ENCODE measurements around the gene MX1.

GRCh38 chr21:41438425-41439113 lies 12.5 kb downstream of the MX1 start:
- TF ChIP-seq, protein P1, sequence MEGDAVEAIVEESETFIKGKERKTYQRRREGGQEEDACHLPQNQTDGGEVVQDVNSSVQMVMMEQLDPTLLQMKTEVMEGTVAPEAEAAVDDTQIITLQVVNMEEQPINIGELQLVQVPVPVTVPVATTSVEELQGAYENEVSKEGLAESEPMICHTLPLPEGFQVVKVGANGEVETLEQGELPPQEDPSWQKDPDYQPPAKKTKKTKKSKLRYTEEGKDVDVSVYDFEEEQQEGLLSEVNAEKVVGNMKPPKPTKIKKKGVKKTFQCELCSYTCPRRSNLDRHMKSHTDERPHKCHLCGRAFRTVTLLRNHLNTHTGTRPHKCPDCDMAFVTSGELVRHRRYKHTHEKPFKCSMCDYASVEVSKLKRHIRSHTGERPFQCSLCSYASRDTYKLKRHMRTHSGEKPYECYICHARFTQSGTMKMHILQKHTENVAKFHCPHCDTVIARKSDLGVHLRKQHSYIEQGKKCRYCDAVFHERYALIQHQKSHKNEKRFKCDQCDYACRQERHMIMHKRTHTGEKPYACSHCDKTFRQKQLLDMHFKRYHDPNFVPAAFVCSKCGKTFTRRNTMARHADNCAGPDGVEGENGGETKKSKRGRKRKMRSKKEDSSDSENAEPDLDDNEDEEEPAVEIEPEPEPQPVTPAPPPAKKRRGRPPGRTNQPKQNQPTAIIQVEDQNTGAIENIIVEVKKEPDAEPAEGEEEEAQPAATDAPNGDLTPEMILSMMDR (IDR thresholded peaks at IDR 0.05) = no peak
- TF ChIP-seq KDM1A (IDR thresholded peaks at IDR 0.05; ENCODE audit: low read depth) (no peak), EP300 (IDR thresholded peaks at IDR 0.05) (no peak), POLR2A (IDR thresholded peaks at IDR 0.05; ENCODE audit: low read length) (no peak), RAD21 (conservative IDR thresholded peaks at IDR 0.05 in 1 of 2, IDR thresholded peaks at IDR 0.05 in 1 of 2) (no peak), REST (IDR thresholded peaks at IDR 0.05) (no peak), CHD2 (IDR thresholded peaks at IDR 0.05; ENCODE audit: low read length, partially characterized antibody) (no peak), SMC3 (IDR thresholded peaks at IDR 0.05) (no peak), CEBPB (IDR thresholded peaks at IDR 0.05) (no peak), CBX8 (IDR thresholded peaks at IDR 0.05) (no peak), NFE2L2 (conservative IDR thresholded peaks at IDR 0.05; ENCODE audit: low read length) (no peak)
